GM19467 (cell line): Measurements from ENCODE around the gene OR10A6.

Experiments used
- ATAC-seq: cut with Tn5 transposase; IDR thresholded peaks from one replicate; pipeline ENCODE4 v1.9.1; 2021; ENCODE audit warnings: mild to moderate bottlenecking, moderate library complexity; ENCODE audit not compliant: unreplicated experiment

Gene OR10A6

DNA sequence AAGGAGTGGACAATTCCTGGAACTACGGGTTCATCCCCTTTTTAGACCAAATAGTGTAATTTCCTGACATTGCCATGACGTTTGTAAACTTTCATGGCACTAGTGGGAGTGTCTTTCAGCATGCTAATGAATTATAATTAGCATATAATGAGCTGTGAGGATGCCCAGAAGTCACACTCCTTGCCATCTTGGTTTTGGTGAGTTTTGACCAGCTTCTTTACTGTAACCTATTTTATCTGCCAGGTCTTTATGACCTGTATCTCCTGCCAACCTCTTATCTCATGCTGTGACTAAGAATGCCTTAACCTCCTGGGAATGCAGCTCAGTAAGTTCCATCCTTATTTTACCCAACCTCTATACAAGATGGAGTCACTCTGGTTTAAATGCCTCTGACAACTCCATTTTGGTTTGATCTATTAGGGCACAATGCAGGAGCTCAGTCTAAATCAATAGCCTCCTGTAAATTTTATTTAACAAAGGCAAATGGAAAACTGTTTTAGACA, 20.7 kb downstream of the OR10A6 start:
- no peak for ATAC-seq

DNA sequence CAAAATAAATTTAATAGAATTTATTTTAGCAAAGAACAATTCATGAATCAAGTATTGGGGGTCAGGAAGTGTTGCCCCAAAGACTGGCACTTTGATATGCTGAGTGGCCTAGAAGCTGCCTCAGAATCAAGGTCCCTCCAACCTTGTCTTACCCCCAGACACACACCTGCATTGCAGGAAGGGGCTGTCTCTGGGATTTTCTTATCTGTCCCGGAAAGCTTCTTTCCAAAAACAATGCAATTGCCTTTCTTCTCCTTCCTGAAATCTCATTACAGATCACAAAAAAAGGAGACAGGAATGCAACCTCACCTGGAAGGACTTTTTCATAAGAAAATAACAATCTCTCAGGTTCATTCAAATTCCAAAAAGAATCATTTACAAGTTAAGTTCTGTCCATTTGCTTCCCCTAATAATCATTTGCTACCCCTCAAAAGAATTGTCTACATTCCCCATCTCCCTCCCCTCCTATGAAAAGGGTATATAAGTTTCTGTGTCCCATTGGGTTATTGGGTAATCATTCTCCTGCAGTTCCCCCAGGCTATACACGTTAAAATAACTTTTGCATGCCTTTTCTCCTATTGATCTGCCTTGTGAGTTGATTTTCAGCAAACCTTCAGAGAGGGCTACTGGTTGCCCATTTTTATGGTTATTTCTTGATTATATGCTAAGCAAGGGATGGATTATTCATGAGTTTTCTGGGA, 21.3 kb downstream of the OR10A6 start:
- no peak for ATAC-seq

DNA sequence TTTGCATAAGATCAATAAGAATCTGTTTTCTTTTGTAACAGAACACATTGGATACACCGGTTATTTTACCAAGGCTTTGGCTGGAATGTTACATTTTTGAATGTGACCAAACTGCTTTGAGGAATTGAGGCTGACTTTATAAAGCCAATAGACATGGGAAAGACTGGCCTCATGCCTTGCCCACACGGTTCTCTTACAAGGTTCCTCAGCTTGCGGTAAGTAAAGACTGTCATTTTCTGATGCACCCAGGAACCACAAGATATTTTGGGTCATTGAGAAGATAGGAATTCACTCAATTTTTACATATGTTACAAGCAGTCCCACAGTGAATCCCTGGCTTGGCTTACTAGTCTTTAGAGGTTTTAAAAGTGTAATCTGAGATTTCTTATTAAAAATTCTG, 23.9 kb downstream of the OR10A6 start:
- no peak for ATAC-seq

DNA sequence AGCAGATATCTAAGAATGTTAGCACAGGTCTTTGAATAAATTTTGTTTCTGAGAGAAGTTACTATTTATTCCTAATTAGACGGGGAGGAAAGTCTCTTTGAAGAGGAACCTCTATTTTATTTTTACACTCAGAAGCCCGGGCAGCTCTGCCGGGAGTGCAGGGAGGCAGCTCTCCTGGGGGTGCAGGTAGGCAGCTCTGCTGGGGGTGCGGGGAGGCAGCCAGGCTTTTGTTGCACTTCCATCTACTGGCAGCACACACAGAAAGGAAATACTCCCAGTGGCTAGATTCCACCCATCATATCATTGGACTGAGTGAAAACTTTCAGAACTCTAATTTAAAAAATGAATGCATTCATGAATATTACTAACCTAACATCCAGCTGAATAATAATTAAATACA, 24.6 kb downstream of the OR10A6 start:
- no peak for ATAC-seq

DNA sequence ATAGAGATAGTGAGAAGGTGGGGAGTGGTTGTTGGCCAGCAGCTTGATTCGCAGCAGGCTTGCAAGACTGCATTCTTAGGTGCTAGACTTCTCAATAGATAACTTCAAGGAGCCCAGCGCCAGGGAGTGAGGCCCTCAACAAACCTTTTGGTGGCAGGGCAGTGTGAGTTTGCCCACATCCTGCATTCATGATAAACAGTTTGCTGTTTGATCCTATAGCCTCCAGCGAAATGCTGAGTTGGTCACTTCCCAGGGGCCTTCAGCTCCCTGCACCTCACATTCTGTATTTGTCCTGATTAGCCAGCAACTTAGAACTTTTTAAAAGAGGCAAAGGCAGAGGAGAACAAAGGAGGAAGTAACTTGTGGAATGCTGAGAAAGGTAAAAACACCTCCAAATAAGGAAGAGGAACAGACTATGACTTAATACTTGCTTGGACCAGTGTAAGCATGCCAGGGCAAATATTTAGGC, 25.1 kb downstream of the OR10A6 start:
- no peak for ATAC-seq

DNA sequence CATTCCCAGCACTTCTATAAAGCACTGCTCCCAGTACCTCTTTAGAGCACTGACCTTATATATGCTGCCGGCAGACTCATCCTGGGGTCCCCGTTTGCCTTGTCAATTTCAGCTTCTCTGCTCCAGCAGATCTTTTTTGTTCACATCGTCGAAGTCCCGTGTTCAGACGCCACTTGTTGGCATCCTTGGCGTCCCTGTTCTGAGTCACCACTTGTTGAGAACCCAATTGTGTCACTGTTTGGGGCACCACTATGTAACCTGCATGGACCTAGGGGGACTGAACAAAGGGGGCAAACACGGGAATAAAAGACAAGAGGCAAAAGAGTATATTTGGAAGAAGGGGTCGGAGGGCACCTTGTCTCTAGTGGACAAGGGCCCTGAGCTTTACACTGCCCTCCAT, 25.5 kb downstream of the OR10A6 start:
- no peak for ATAC-seq

DNA sequence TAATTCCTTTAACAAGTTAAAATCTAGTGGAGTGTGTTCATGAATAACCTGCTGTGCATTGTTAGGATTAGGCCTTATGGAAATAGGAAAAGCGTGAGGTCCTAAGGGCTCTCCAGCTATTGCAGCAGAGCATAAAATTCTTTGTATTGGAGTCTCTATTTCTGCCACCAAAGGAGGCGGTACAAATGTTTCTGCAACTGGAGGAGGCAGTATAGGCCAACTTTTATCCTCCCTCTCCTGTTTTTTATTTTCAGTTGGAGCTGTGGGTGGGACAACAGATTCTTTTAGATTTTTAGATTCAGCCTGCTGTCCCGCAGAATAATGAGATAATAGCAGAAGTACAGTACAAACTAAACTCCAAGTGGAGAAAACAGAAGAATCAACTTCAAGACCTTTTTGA, 26.2 kb downstream of the OR10A6 start:
- ATAC-seq = no peak

DNA sequence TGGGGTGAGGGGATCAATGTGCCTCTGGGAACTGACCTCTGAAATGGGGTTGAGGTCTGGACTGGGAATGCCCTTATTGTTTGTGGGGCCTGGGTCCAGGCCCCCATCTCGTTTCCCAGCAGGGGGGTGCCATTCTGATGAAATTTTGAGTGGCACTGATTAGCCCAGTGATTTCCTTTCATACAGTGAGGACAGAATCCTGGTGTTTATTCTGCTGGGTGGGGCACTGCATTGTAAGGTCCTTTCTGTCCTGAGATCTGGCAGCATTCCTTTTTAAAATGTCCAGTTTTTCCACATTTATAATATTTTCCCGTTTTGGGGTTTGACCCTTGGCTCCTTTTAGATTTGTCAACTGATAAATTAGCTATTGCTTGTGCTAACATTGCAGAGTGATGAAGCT, 27.1 kb downstream of the OR10A6 start:
- ATAC-seq = no peak

DNA sequence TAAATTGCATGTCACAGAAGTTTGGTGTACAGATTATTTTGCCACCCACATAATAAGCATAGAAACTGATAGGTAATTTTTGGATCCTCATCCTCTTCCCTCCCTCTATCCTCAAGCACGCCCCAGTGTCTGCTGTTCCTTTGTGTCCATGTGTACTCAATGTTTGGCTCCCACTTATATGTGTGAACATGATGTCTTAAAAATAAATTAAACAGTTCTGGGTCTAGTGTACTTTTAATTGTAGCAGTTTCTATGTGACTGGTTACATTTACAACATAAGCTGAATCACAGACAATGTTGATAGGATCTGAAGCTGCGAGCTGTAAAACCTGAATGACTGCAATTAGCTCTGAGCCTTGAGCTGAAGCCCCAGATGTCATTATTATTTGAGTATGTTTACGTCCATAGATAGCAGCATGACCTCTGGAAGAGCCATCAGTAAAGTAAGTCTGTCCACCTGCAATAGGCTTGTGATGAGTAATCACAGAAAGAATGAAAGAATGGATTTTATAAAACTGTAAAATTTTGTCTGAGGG, 29.7 kb downstream of the OR10A6 start:
- no peak for ATAC-seq

DNA sequence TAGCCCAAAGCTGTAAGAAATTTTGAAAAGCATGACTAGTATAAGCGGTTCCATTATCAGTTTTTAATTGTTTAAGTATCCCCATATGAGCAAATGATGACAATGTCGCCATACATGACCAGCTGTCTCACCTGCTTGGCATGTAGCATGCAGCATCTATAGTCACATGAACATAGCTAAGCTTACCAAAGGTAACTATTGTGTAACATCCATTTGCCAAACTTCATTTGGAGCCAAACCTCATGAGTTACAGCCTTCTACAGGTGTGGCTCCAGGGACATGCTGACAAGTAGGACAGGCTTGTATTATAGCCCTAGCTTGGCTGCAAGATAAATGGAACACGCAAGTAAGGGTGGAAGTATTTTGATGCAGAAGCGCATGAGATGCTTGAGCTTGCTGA, 30.4 kb downstream of the OR10A6 start:
- no peak for ATAC-seq

DNA sequence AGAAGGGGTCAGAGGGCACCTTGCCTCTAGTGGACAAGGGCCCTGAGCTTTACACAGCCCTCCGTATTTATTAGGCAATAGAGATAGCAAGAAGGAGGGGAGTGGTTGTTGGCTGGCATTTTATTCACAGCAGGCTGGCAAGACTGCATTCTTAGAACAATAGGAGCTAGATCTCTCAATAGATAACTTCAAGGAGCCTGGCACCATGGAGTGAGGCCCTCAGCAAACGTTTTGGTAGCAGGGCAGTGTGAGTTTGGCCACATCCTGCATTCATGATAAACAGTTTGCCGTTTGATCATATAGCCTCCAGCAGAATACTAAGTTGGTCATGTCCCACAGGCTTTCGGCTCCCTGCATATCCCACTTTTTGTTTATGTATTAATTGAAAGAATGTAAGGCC, 31.6 kb downstream of the OR10A6 start:
- no peak for ATAC-seq

DNA sequence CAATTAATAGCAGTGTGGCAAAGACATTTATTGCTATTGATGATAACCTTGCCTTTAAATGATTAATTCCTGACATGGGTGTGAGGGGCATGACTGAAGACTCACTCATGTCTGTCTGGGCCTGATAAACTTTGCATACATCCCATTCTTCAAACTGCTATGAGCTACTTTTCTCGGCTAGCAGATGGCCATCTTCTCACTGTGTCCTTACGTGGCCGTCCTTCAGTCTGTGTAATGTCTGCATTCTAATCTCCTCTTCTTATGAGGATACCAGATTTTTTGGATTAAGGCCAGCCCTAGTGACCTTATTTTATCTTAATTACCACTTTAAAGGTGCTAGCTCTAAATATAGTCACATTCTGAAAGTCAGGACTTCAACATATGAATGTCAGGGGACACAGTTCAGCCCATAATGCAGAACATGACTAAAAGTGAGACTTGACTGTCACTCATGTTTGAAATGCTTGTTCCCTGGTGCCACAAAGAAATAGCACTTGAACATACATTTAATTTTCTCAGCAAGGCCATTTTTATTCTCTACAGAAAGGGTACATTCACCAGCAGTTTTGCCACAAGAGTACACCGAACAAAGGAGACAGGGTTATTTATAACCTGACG, 32.3 kb downstream of the OR10A6 start:
- ATAC-seq = no peak

DNA sequence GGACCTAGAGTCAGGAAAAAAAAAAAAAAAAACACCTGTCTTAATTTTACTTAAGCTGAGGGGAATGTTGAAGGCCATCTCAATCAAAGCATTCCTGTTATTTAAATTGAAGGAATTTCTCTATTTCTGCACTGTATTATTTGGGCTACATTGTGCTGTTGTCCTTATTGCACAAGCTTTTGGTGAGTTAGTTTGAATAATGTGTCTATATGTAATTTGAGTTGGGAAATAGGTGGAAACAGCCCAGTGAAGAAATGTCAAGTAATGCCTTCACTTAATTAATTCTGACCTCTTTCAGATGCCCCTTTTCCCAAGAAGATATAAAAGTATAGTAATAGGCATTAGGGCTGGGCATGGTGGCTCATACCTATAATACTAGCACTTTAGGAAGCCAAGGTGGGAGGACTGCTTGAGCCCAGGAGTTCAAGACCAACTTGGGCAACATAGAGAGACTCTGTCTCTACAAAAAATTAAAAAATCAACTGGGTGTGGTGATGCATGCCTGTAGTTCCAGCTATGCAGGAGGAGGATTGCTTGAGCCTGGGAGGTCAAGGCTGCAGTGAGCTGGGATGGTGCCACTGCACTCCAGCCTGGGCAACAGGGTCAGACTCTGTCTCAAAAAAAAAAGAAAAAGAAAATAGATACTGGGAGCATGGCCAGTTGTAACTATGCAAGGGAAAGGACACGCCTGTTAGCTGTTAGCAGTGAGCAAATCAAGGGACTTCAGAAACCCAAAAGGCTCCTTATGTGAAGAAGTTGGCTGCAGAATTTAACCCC, 34.9 kb downstream of the OR10A6 start:
- ATAC-seq = no peak

DNA sequence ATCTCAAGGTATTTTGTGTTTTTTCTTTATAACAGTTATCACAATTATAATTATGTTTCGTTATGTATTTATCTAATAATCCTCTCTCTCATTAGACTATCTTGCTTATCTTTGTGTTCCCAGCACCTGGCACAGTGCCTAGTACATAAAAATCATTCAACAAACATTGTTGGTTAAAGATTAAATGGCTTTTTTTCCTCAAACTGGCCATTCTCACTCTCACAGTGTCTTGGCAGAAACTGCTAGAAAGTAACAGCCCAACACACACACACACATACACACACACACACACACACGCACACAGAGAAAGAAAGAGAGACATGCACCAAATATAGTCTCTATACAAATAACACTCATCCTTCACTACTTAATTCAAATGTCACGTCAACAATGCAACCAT, 36.8 kb downstream of the OR10A6 start:
- no peak for ATAC-seq

DNA sequence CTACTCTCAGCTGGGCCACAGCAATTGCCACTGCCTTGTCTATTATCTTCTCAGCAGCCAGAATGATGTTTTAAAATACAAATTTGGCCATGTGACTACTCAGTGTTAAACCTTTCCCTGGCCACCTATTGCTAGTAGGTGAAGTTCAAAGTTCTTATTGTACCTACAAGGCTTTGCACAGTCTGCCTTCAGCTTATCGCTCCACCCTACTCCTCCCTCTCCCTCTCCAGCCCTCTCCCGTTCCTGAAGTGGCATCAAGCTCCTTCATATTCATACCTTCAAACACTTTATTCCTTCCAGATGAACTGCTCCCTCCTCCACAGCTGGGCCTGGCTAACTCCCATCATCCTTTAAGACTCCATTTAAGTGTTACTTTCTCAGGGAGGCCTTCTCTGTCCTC, 37.3 kb downstream of the OR10A6 start:
- no peak for ATAC-seq

DNA sequence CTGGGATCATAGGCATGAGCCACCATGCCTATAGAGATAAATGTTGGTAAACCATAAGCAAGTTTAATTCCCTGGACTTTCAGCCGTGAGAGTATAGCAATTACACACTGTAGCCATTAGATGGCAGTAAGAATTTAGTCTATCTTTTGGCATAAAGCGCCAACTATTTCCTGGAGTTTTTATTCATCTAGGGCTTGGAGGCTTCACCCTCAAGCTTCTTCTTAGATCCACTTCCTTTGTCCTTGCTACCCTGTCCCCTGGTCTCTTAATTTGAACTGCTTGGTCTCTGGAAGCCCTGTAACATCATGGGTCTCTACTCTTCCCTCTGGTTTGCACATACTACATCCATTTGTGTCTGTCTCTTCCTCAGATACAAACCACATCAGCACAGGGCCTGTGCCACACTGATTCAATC, 38.2 kb downstream of the OR10A6 start:
- ATAC-seq = peak; percentile 53

DNA sequence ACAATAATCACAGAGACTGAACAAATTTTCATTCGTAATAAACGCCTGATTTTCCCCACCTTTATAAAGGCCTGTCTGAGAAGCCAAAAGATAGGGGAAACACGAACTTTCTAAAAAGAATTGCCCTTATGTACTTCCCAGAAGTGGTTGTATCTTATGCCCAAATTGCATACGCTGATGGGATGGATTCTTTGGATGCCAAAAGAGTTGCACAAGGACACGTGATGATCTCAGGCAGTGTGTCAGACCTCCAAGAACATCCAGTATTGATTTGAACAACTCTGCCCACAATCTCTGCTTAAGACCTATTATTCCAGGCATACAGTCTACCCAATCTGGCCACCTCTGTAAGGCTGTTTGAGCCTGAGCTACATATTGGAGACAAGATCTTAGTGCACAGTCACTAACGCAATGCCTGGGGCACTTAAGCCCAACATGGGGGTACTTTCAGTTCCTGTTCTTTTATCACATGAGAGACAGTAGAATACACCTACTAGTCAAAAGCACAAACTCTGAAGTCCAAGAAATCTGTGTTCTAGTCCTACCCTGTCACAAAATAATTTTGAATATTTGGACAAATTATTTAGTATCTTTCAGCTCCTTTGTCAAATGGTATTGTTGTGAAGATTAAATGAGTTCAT, 38.9 kb downstream of the OR10A6 start:
- peak; percentile 64 for ATAC-seq

DNA sequence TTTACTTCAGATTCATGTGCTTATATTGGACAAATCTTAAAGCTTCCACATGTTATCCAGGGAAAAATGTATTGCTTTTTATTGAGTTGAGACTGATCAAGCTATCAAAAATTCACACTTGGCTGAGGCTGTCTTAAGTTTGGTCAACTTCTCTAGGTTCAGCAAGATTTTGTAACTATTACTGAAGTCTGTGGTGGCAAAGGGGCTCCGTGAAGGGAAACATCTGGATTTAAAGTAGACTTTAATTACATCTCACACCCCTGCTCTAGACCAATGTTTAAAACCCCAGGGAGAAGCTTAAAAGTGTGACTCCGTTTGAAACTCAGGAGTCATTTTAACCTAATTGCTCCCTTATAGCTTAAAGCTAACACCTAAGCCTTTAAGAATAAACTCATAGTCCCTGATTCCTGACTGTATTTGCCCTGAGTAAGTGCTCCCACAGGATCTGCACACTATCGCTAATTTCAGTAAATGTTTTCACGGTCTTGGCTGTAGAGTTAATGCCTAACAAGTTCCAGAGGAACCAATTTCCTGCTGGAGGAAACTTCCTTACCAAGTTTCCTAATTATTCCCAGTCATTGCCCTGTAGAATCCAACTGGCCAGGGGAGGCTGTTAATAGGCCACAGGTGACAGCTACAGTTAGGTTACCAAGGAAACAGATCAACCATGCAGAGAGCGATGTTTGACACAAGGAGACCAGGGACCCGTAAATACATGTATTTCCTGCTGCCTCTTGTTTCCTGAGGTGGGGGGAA, 40.5 kb downstream of the OR10A6 start:
- no peak for ATAC-seq

DNA sequence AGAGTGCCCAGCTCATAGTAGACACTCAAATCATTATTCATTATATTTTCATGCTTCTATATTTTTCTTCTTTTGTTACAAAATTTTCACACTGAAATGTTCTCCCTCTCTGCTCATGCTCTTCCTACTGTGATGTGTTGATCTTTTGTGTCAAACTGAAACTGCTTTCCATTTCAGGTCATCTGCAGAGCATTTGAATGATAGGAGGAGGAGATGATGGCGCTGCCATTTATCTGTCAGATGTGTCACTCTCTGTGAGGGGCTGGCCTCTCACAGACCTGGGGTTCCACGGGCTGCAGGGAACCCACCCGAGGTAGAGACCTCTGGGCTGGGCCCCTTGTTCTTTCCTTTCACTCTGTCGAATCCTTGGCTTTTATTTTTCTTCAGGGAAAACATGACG, 41.1 kb downstream of the OR10A6 start:
- no peak for ATAC-seq

DNA sequence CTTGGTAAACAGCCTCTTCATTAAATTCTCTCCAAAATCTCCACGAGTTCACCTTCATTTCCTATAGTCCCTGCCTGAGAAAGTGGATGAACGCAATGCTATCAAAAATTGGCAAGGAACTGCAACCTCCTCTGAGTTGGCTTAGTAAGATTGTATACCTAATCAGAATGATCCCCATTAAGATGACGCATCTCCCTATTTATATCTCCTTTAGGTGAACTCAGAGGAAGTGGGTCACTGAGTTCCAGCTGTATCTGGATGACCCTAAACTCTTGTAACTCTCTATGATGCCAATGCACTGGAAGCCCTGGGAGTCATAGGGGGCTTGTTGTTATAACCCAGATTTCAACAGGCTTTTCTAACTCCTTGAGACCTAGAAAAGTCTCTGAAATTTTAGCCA, 48.2 kb downstream of the OR10A6 start:
- ATAC-seq = no peak
